ENCODE measurements around the gene TMEM238. TPM values are rescaled to one million over a fixed set of nuclear protein-coding genes. Genes with fewer than 3 reads are reported as not detected.

The TMEM238 gene
- total and polyA plus RNA-seq, 9 of the 15 experiments (the other 6 are each of a cell fraction or from before 2014, with no cell fraction given) = 0.18 to 5.1 (median 1.3) TPM; not detected in 4

- Histone ChIP-seq H3K4me2 (ENCODE audit: insufficient read depth, low read length) (peak overlapping the region; percentile 94), H4K20me1 (replicated peaks; ENCODE audit: control insufficient read depth, insufficient read depth, low read length) (peaks cover 54% of the 10 kb centered on the region), H2AFZ (ENCODE audit: low read depth, low read length) (no peak overlapping the region), H3K9me3 (replicated peaks; ENCODE audit: control insufficient read depth, insufficient read depth, low read depth, low read length) (no peaks in the 10 kb centered on the region; the same call in 1 of the 2 replicates), H3K4me3 (peak overlapping the region; percentile 77), H3K27me3 (ENCODE audit: control insufficient read depth in 2 of 2, insufficient read depth in 2 of 2, low read length in 2 of 2) (no peaks in the 10 kb centered on the region), H3K27ac (ENCODE audit: extremely low read depth, low read depth, low read length) (peak overlapping the region; percentile 97), H3K9me1 (ENCODE audit: control insufficient read depth, insufficient read depth, low read length) (peaks cover 19% of the 10 kb centered on the region), H3K9ac (ENCODE audit: insufficient read depth in 1 of 2, low read depth in 2 of 2, low read length in 2 of 2) (peak overlapping the region; percentile 94 to 98), H3K79me2 (ENCODE audit: control insufficient read depth, insufficient read depth, low read length) (peaks cover 73% of the 10 kb centered on the region), H3K4me1 (replicated peaks in 1 of 2; ENCODE audit: control insufficient read depth in 2 of 2, insufficient read depth in 2 of 2, low read length in 2 of 2) (peaks cover 60 to 69% of the 10 kb centered on the region in 2 experiments), H3K36me3 (ENCODE audit: control insufficient read depth, insufficient read depth, low read length) (peaks cover 55% of the 10 kb centered on the region)
- no peak for ATAC-seq
- intact Hi-C loops (cut with micrococcal nuclease) (loop anchor here (5.0 kb wide), 2 partner anchors 66 to 84 kb away; no protein-coding TSS in a partner anchor), in situ Hi-C loops (cut with MboI) (no loop called here)
- WGBS (ENCODE audit: insufficient coverage, low coverage, missing lambda C conversion rate) = under 1% methylated on average over 27 of the region's 33 CpGs
- no peak for DNase-seq (ENCODE audit: extremely low read depth in 1 of 4, low spot score in 3 of 4)
- no TSS peak for BruUV-seq (replicated peaks)
- ChIA-PET POLR2A (interaction anchor here (0.7 to 12.9 kb wide), 6 partner anchors 9 to 227 kb away, joined by 3 to 195 read pairs (median 3); partner anchors contain the start of gene UBE2S), CTCF (ENCODE audit: low intra/inter-chr PET ratio) (no interaction called here)
- no peak for FAIRE-seq
- peak; percentile 15 for TF ChIP-seq CHD1 (IDR thresholded peaks at IDR 0.05; ENCODE audit: low read length)
- no peak for TF ChIP-seq RFX5 (IDR thresholded peaks at IDR 0.05; ENCODE audit: low read depth, low read length)
- TF ChIP-seq SIN3A (IDR thresholded peaks at IDR 0.05; ENCODE audit: borderline replicate concordance in 2 of 2, control insufficient read depth in 1 of 2, low read depth in 2 of 2, low read length in 2 of 2) = 0 out of 4 replicates have a peak, but pooled peaks of 1 of the 2 experiments have one; percentile 21
- TF ChIP-seq, protein P1, sequence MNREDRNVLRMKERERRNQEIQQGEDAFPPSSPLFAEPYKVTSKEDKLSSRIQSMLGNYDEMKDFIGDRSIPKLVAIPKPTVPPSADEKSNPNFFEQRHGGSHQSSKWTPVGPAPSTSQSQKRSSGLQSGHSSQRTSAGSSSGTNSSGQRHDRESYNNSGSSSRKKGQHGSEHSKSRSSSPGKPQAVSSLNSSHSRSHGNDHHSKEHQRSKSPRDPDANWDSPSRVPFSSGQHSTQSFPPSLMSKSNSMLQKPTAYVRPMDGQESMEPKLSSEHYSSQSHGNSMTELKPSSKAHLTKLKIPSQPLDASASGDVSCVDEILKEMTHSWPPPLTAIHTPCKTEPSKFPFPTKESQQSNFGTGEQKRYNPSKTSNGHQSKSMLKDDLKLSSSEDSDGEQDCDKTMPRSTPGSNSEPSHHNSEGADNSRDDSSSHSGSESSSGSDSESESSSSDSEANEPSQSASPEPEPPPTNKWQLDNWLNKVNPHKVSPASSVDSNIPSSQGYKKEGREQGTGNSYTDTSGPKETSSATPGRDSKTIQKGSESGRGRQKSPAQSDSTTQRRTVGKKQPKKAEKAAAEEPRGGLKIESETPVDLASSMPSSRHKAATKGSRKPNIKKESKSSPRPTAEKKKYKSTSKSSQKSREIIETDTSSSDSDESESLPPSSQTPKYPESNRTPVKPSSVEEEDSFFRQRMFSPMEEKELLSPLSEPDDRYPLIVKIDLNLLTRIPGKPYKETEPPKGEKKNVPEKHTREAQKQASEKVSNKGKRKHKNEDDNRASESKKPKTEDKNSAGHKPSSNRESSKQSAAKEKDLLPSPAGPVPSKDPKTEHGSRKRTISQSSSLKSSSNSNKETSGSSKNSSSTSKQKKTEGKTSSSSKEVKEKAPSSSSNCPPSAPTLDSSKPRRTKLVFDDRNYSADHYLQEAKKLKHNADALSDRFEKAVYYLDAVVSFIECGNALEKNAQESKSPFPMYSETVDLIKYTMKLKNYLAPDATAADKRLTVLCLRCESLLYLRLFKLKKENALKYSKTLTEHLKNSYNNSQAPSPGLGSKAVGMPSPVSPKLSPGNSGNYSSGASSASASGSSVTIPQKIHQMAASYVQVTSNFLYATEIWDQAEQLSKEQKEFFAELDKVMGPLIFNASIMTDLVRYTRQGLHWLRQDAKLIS (CRISPR knock-in tag; IDR thresholded peaks at IDR 0.05) = peak; percentile 1; the same call in 1 of the 2 replicates
- TF ChIP-seq CBFB (CRISPR knock-in tag; IDR thresholded peaks at IDR 0.05) = peak; percentile 84; the same call in 1 of the 2 replicates
- TF ChIP-seq ATF6 (CRISPR knock-in tag; IDR thresholded peaks at IDR 0.05) = 0 out of 2 replicates have a peak, but pooled peaks have one; percentile 20
- no peak for TF ChIP-seq BCOR (IDR thresholded peaks at IDR 0.05)
- TF ChIP-seq CREB1 (IDR thresholded peaks at IDR 0.05) = no peak
- TF ChIP-seq CREB1 (CRISPR knock-in tag; IDR thresholded peaks at IDR 0.05) = 0 out of 2 replicates have a peak, but pooled peaks have one; percentile 6
- TF ChIP-seq ZBTB12 (CRISPR knock-in tag; IDR thresholded peaks at IDR 0.05) = no peak
- TF ChIP-seq HIVEP1 (CRISPR knock-in tag; IDR thresholded peaks at IDR 0.05) = no peak
- 0 out of 2 replicates have a peak, but pooled peaks have one; percentile 16 for TF ChIP-seq ZBTB7A (IDR thresholded peaks at IDR 0.05; ENCODE audit: borderline replicate concordance, control insufficient read depth, low read depth, low read length)
Observed at GRCh38 chr19:55386493-55386971, 2.4 kb upstream of the TMEM238 start.

Data from K562 (cell line).